Measurements from ENCODE around the gene ADAMTS16.

The ADAMTS16 gene

GRCh38 chr5:5141625-5142525, 1.7 kb downstream of the ADAMTS16 start:
- DNase-seq, result peak in 2 of 5 donors; percentile 45 to 51

DNA sequence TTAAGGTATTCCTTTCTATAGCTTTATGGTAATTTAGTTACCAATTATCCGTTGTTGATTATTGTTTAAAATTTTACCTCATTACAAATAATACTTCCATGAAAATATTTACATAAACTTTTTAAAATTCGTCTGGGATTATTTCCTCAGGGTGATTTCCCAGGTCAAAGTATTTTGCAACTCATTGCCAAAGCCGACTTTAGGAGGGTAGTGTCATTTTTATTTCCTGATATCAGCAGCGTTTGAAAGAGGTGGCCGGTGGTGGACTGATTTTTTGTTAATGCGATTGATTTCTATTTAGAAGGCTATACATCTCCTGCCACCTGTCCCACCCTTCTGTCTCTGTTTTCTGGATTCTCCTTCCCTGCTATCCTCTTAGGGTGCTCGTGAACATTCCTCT, 4.3 kb downstream of the ADAMTS16 start:
- no peak for DNase-seq

DNA sequence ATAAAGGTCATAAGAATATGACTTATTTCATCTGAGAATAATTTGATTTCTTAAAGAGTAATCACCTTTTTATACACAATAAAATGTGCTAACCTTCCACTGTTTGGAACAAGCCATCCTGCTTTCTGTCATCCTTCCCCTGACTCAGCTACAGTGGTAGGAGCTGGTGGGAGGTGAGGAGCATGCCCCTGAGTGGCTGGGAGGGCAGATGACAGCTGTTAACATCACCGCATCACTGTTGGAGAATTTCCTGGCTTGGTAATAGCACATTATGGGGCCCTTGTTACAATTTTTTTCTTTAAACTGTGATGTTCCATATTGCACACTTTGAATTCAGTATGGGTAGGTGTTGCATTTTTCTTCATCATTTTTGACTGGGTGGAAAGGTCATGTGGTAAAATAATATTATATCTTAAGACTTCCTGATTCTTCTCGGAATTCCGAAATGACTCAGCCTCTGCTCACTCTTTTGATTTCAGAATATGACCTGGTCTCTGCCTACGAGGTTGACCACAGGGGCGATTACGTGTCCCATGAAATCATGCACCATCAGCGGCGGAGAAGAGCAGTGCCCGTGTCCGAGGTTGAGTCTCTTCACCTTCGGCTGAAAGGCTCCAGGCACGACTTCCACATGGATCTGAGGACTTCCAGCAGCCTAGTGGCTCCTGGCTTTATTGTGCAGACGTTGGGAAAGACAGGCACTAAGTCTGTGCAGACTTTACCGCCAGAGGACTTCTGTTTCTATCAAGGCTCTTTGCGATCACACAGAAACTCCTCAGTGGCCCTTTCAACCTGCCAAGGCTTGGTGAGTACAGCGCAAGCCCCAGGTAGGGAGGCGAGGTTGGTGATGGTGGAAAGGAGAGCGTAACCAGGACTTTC, 5.8 kb downstream of the ADAMTS16 start:
- DNase-seq, result no peak

DNA sequence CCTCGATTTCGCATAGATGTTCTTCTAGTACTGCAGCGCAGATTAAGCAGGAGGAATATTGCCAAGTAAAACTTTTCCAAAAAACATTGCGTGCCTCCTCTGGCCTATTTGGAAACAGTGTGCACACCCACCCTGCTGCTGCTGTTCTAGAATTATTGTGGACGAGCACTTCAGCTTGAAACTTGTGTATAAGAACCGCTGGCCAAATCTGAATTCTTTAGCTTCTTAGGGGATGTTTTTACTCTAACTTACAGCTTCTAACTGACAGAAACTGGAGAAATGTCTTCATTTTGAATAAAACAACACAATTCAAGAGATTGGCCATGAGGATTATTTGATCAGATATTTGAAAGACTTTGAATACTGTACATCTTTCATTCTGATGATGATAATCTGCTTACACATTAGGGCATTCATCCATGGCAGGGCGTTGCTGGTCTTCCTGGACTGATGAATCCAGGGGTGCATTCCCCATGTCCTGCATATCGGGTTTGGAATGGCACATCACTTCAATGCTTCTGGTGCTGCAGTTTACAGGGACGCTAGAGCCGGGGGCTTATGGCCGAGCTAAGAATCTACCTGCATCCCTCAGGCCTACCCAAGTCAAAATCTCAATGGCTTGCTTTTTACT, 6.5 kb downstream of the ADAMTS16 start:
- no peak for DNase-seq

GRCh38 chr5:5149154-5149553, 9.0 kb downstream of the ADAMTS16 start:
- no peak for DNase-seq

DNA sequence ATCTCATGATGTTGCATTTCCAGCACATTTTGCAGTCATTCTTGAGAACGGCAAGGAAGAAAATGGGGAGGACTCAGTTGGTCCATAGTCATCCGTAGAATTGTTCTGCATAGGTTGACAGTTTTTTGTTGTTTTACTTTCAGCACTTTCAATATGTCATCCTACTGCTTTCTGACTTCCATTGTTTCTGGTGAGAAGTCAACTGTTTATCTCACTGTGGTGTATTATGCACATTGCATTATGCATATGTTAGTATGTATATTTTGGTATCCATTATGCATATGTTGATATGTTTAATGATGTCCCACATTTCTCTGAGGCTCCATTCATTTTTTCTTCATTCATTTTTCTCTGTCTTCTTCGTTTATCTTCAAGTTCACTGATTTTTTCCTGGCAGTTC, 10.5 kb downstream of the ADAMTS16 start:
- no peak for DNase-seq

GRCh38 chr5:5154733-5155132, 14.6 kb downstream of the ADAMTS16 start:
- no peak for DNase-seq

DNA sequence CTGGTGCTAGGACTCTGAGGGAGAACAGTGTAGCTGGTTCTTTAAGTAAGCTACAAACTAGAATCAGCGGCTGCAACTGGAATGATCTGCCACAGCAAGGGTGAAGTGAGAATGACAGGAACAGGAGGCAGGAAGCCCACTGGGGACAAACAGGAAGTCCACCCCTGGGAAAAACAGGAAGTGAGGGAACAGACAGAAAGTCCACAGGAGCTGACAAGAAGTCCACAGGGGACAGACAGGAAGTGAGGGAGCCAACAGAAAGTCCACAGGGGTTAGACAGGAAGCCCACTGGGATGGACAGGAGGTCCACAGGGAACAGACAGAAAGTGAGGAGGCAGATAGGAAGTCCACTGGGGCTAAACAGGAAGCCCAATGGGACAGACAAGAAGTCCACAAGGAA, 15.5 kb downstream of the ADAMTS16 start:
- no peak for DNase-seq

DNA sequence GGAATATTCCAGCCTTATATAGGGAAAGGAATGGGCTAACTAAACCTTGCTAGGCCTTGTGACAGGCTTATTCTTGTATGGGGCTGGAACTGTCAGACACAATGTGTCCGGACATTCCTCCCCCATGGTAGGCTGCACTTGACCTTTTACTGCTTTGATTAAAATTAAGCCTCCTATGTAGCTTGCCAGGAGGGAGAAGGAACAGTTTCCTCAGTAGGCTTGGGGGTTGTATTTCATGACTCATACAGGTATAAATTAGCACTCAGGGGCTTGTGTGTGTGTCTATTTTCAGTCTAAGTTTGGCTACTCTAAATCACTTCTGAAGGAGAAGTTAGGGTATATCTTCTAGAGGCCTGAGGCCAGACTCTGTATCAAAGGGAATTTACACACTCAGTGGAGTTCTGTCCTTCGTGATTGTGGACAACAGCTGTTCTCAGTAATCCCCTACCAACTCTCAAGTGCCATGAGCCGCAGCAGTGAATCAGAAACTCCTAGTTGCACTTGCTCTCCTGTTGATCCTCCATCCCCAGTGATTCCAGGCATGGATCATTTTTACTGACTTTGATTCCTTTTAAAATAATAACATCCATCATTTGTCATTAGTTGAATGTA, 16.4 kb downstream of the ADAMTS16 start:
- DNase-seq, result no peak

DNA sequence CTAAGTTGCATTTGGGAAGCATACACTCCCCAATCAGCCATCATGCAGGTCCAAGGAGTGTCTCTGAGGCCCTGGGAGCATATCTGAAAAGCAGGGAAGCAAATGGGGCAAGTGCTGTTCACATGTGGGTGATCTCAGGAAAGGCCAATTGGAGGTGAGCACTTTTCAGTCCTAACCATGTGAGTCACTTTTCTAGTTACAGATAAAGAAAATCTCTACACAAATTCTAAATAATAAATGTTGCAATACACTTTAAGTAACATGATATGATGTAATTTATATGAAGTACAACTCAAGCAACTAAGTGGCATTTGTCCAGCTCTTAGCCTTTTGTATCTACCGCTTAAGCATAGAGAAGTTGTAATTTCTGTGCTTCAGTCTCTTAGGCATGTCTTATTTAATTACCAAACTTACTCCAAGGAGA, 18.4 kb downstream of the ADAMTS16 start:
- no peak for DNase-seq

DNA sequence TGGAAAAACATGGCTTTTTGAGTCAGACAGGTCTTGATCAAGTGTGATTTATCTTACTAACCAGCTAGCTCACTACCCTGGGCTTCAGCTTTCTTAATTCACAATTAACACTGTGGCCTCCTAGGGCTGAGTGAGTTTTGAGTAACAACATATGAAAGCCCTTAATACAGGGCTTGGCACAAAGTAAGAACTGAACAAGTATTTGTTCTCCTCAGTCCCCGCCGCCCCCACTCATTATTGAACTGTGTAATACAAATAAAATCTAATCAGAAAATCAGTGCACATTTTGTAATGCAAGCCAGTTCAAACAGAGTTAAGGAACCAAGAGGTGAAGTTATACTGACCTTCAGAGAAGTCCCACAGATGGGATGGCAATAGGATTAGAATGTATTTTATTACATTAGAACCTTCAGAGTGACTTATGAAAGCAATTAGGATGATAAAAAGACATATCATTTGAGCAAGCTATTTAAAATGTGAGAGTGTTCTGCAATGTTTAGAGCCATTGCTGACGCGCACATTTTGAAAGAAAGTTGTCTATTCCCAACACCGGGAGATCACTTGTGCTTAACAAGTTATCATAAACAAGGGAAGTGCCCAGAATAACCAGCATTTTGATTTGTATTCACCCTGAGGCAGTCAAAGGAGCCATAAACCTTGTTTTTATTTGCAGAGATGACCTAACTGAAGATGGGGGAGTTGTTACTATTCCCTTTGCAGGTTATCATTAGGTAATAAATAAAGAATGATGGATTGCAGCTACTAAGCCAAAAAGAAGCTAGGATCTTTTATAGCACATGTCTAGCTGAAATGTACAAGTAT, 19.4 kb downstream of the ADAMTS16 start:
- no peak for DNase-seq

GRCh38 chr5:5164163-5164562, 24.0 kb downstream of the ADAMTS16 start:
- no peak for DNase-seq

DNA sequence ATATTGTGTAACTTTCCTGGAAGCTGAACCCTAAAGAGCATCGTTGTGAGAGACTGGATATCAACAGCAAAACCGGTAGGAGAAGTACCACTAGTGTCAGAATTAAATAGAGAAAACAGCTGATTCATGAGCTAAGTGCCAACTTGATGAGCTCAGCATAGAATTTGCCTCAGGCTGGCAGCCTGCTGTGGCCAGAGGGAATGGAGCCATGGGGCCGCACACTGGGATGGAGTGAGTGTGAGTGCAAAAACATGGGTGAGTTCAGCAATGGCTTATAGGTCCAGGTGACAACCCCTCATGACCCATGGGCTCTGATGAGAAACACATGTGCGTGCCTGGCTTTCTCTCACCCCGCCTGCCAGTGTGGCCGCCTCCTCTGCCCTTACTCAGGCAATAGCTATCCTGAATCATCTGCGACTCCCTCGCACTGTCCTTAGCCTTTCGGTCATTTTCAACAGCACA, 25.4 kb downstream of the ADAMTS16 start:
- DNase-seq, result no peak

- no peak for DNase-seq
These were observed 29.3 kb downstream of the ADAMTS16 start for GRCh38 chr5:5169466-5169865.

DNA sequence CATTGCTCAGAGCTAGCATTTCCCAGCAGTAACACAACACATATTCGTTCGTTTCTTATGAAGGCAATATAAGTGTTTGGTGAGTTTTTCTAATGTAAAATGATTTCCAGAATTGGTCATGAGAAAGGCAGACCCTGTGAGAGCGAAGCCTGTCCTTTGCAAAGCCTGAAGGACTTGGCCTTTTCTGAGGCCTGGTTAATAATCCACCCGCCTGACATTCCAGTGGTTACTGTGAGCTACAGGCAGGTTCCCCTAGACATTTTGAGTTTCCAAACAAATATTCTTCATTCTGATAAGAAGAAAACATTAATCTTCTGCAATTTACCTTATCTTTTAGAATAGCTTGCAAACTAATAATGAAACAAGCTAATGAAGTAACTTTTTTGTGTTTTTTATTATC, 38.0 kb downstream of the ADAMTS16 start:
- no peak for DNase-seq

GRCh38 chr5:5178580-5178979, 38.5 kb downstream of the ADAMTS16 start:
- DNase-seq, result no peak

DNA sequence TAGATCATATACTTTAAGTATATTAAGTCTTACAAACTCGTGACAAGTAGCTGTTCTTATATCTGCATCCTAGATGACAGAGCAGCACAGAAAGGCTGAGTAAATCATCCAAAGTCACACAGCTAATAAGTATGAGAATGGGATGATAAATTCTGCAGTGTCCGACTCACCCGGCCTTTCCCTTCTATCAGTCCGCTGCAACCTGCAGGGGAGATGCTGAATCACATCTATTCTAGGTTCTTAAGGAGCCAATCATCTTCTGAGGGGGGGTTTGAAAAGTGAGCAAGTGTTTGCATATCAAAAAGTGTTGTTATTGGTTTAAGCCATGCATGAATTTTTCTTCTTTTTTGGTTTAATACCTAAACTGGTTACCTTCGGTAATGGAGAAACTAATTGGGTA, 38.9 kb downstream of the ADAMTS16 start:
- no peak for DNase-seq

DNA sequence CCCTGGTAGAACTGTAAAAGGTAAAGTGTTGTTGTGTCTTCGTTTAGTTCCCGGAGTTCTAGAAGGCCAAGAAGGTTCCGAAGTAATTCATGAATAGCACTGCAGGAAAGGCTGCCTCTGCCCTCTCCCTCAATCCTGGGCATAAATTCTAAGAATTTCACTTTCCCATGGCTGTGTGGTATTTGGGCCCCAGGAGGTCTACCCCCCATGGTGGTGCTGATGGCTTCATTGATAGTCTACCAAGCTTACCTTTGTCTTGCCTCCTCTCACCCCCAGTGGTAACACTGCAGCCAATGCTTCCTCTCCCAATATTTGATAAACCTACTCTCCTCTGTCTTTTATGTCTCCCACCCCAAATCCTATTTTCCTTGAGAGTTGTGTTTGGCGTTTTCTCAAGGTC, 39.5 kb downstream of the ADAMTS16 start:
- no peak for DNase-seq

DNA sequence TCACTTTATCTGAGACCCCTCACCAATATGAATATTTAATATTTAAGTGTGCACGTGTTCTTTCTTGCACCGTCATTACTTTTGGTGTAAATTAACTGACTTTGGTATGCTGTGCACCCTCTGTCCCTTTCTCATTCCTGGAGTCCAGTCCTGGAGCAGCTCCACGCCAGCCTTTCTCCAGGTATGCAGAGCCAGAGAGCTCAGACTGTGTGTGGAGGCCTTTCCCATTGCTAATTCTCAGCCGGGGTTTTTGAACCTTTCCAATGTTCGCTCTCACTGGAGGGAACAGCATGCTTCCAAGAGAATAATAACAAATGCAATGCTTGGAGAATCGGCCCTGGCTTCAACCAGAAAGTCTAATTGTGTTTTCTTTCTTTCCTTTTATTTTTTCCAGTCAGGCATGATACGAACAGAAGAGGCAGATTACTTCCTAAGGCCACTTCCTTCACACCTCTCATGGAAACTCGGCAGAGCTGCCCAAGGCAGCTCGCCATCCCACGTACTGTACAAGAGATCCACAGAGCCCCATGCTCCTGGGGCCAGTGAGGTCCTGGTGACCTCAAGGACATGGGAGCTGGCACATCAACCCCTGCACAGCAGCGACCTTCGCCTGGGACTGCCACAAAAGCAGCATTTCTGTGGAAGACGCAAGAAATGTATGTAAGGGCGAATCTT, 41.7 kb downstream of the ADAMTS16 start:
- DNase-seq, result no peak

DNA sequence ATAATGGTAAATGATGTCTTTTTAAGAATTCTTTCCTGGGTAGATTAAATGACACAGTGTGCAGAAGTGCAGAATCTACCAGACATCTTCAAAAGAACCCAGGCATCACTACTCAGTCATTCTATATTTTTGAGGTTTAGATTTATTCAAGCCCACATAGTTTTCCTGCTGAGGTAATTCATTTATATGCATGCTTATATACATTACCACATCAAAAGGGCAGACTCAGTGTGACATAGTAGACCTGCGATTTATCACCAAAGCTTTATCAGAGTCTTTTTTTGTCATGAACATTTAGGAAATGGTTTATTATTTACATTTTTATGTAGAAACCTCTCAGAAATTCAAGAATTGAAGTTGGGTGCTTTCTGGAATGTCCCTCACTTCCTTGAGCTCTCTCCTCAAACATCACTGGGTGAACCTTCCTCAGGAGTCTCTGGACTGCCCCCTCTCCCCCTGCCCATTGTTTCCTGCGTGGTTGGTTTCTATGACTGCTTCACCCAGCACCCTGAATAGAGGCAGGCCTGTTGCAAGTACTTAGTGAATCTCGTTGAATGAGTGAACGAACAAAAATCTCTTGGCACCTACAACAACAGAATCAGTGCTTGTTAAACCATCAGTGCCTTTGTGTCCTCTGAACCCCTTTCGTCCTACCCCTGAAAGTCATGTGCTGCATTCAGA, 42.5 kb downstream of the ADAMTS16 start:
- no peak for DNase-seq

Measured in T-helper 1 cell (primary cell).